WTC11 (cell line): ENCODE data around the gene ELP5. TPM values are rescaled to one million over a fixed set of nuclear protein-coding genes. Genes with fewer than 3 reads are reported as not detected.

Experiments used
- ATF1 ChIP-seq: sonication (generic); formaldehyde crosslinking; IDR thresholded peaks from 2 replicates; pipeline ENCODE4 v1.8.1; 2023; ENCODE audit warnings: mild to moderate bottlenecking, moderate library complexity, missing genetic modification reagents
- ESRRA ChIP-seq: sonication (generic); formaldehyde crosslinking; IDR thresholded peaks from 2 replicates; pipeline ENCODE4 v1.8.1; 2022; ENCODE audit warnings: mild to moderate bottlenecking, missing genetic modification reagents, borderline replicate concordance
- FOXK1 ChIP-seq: sonication (generic); formaldehyde crosslinking; IDR thresholded peaks from 2 replicates; pipeline ENCODE4 v1.8.0; 2022; ENCODE audit warnings: mild to moderate bottlenecking, moderate library complexity, missing genetic modification reagents
- FOXP1 ChIP-seq: sonication (generic); formaldehyde crosslinking; IDR thresholded peaks from 2 replicates; pipeline ENCODE4 v1.8.0; 2022; ENCODE audit warnings: missing genetic modification reagents, mild to moderate bottlenecking, moderate library complexity, borderline replicate concordance
- JAZF1 ChIP-seq: fragments of 250-450 bp; sonication (Bioruptor Pico); IDR thresholded peaks from 2 replicates; pipeline ENCODE4 v1.9.0; 2021; ENCODE audit warnings: moderate library complexity, mild to moderate bottlenecking, inconsistent platforms
- JUN ChIP-seq: sonication (generic); formaldehyde crosslinking; IDR thresholded peaks from 2 replicates; pipeline ENCODE4 v1.8.0; 2023; ENCODE audit warnings: mild to moderate bottlenecking, missing genetic modification reagents
- MXD4 ChIP-seq: fragments of 250-450 bp; sonication (Bioruptor Pico); IDR thresholded peaks from 2 replicates; pipeline ENCODE4 v1.8.0; 2021; ENCODE audit warnings: mild to moderate bottlenecking, moderate library complexity, borderline replicate concordance
- NFYB ChIP-seq: sonication (generic); formaldehyde crosslinking; conservative IDR thresholded peaks from 2 replicates; pipeline ENCODE4 v1.8.0; 2022; ENCODE audit warnings: low read depth, missing genetic modification reagents
- NR1H2 ChIP-seq: sonication (generic); formaldehyde crosslinking; IDR thresholded peaks from 2 replicates; pipeline ENCODE4 v1.9.0; 2021; ENCODE audit warnings: mild to moderate bottlenecking, moderate library complexity, missing genetic modification reagents
- NR3C1 ChIP-seq: sonication (generic); formaldehyde crosslinking; conservative IDR thresholded peaks from 2 replicates; pipeline ENCODE4 v1.8.1; 2023; ENCODE audit warnings: low read depth, mild to moderate bottlenecking, missing genetic modification reagents
- SOX15 ChIP-seq: fragments of 250-450 bp; sonication (Bioruptor Pico); IDR thresholded peaks from 2 replicates; pipeline ENCODE4 v1.9.0; 2021; ENCODE audit warnings: mild to moderate bottlenecking
- TEAD1 ChIP-seq: sonication (generic); formaldehyde crosslinking; IDR thresholded peaks from 2 replicates; pipeline ENCODE4 v1.8.0; 2022; ENCODE audit warnings: mild to moderate bottlenecking, missing genetic modification reagents
- TP53 ChIP-seq: sonication (generic); formaldehyde crosslinking; IDR thresholded peaks from 2 replicates; pipeline ENCODE4 v1.8.1; 2023; ENCODE audit warnings: mild to moderate bottlenecking, missing genetic modification reagents
- ZBTB21 ChIP-seq: sonication (generic); formaldehyde crosslinking; IDR thresholded peaks from 2 replicates; pipeline ENCODE4 v1.8.1; 2023; ENCODE audit warnings: mild to moderate bottlenecking, missing genetic modification reagents, borderline replicate concordance
- ZNF138 ChIP-seq: sonication (generic); formaldehyde crosslinking; conservative IDR thresholded peaks from 2 replicates; pipeline ENCODE4 v1.8.1; 2022; ENCODE audit warnings: mild to moderate bottlenecking, moderate library complexity, missing genetic modification reagents
- ZNF219 ChIP-seq: sonication (generic); formaldehyde crosslinking; IDR thresholded peaks from 2 replicates; pipeline ENCODE4 v1.8.0; 2023; ENCODE audit warnings: missing genetic modification reagents, mild to moderate bottlenecking, borderline replicate concordance
- ZNF263 ChIP-seq: sonication (generic); formaldehyde crosslinking; IDR thresholded peaks from 2 replicates; pipeline ENCODE4 v1.8.1; 2022; ENCODE audit warnings: low read depth, mild to moderate bottlenecking, moderate library complexity, missing genetic modification reagents
- ZNF671 ChIP-seq: fragments of 250-450 bp; sonication (Bioruptor Pico); IDR thresholded peaks from 2 replicates; pipeline ENCODE4 v1.8.0; 2021; ENCODE audit warnings: mild to moderate bottlenecking
- total RNA-seq: library from RNA; stranded (reverse); gene quantifications from 3 replicates; pipeline ENCODE4 v1.2.3, GENCODE V29; 2021
- TF ChIP-seq, protein P1 (sequence below): sonication (generic); formaldehyde crosslinking; IDR thresholded peaks from 2 replicates; pipeline ENCODE4 v1.8.1; 2022; ENCODE audit warnings: mild to moderate bottlenecking, missing genetic modification reagents, moderate library complexity, borderline replicate concordance
- TF ChIP-seq, protein P2 (sequence below): sonication (generic); formaldehyde crosslinking; IDR thresholded peaks from 2 replicates; pipeline ENCODE4 v1.8.1; 2022; ENCODE audit warnings: missing genetic modification reagents, borderline replicate concordance
- TF ChIP-seq, protein P3 (sequence below): sonication (generic); formaldehyde crosslinking; IDR thresholded peaks from 2 replicates; pipeline ENCODE4 v1.8.0; 2023; ENCODE audit warnings: missing genetic modification reagents, mild to moderate bottlenecking, borderline replicate concordance
- TF ChIP-seq, protein P4 (sequence below): sonication (generic); formaldehyde crosslinking; IDR thresholded peaks from 2 replicates; pipeline ENCODE4 v1.8.1; 2022; ENCODE audit warnings: mild to moderate bottlenecking, moderate library complexity, missing genetic modification reagents
- TF ChIP-seq, protein P5 (sequence below): fragments of 250-450 bp; sonication (Bioruptor Pico); IDR thresholded peaks from 2 replicates; pipeline ENCODE4 v1.9.0; 2021; ENCODE audit warnings: mild to moderate bottlenecking
- TF ChIP-seq, protein P6 (sequence below): fragments of 250-450 bp; sonication (Bioruptor Pico); IDR thresholded peaks from 2 replicates; pipeline ENCODE4 v2.1.2; 2022; ENCODE audit warnings: mild to moderate bottlenecking, moderate library complexity
- TF ChIP-seq, protein P7 (sequence below): sonication (generic); formaldehyde crosslinking; IDR thresholded peaks from 2 replicates; pipeline ENCODE4 v1.8.1; 2023; ENCODE audit warnings: mild to moderate bottlenecking, missing genetic modification reagents, moderate library complexity
- TF ChIP-seq, protein P8 (sequence below): sonication (generic); formaldehyde crosslinking; IDR thresholded peaks from 2 replicates; pipeline ENCODE4 v1.8.1; 2023; ENCODE audit warnings: mild to moderate bottlenecking, missing genetic modification reagents, moderate library complexity

Gene ELP5
- total RNA-seq, 1 experiment from 2014 or later, result 101 TPM

- TF ChIP-seq, protein P1, sequence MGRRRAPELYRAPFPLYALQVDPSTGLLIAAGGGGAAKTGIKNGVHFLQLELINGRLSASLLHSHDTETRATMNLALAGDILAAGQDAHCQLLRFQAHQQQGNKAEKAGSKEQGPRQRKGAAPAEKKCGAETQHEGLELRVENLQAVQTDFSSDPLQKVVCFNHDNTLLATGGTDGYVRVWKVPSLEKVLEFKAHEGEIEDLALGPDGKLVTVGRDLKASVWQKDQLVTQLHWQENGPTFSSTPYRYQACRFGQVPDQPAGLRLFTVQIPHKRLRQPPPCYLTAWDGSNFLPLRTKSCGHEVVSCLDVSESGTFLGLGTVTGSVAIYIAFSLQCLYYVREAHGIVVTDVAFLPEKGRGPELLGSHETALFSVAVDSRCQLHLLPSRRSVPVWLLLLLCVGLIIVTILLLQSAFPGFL, result no peak
- TF ChIP-seq, protein P2, sequence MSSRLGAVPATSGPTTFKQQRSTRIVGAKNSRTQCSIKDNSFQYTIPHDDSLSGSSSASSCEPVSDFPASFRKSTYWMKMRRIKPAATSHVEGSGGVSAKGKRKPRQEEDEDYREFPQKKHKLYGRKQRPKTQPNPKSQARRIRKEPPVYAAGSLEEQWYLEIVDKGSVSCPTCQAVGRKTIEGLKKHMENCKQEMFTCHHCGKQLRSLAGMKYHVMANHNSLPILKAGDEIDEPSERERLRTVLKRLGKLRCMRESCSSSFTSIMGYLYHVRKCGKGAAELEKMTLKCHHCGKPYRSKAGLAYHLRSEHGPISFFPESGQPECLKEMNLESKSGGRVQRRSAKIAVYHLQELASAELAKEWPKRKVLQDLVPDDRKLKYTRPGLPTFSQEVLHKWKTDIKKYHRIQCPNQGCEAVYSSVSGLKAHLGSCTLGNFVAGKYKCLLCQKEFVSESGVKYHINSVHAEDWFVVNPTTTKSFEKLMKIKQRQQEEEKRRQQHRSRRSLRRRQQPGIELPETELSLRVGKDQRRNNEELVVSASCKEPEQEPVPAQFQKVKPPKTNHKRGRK, result no peak
- TF ChIP-seq NR1H2 (CRISPR knock-in tag) (no peak), JUN (CRISPR knock-in tag) (no peak), NFYB (CRISPR knock-in tag) (no peak), ZNF671 (CRISPR knock-in tag) (no peak), ZNF138 (no peak), TP53 (CRISPR knock-in tag) (no peak; the same call in 1 of the 2 replicates), FOXP1 (peak; percentile 46; the same call in 1 of the 2 replicates), ESRRA (CRISPR knock-in tag) (no peak), TEAD1 (peak; percentile 90; the same call in 1 of the 2 replicates), JAZF1 (CRISPR knock-in tag) (no peak), NR3C1 (no peak), ZBTB21 (CRISPR knock-in tag) (no peak), SOX15 (no peak), ATF1 (CRISPR knock-in tag) (no peak), MXD4 (no peak), ZNF219 (no peak), ZNF263 (CRISPR knock-in tag) (no peak), FOXK1 (CRISPR knock-in tag) (no peak)
- TF ChIP-seq, protein P3, sequence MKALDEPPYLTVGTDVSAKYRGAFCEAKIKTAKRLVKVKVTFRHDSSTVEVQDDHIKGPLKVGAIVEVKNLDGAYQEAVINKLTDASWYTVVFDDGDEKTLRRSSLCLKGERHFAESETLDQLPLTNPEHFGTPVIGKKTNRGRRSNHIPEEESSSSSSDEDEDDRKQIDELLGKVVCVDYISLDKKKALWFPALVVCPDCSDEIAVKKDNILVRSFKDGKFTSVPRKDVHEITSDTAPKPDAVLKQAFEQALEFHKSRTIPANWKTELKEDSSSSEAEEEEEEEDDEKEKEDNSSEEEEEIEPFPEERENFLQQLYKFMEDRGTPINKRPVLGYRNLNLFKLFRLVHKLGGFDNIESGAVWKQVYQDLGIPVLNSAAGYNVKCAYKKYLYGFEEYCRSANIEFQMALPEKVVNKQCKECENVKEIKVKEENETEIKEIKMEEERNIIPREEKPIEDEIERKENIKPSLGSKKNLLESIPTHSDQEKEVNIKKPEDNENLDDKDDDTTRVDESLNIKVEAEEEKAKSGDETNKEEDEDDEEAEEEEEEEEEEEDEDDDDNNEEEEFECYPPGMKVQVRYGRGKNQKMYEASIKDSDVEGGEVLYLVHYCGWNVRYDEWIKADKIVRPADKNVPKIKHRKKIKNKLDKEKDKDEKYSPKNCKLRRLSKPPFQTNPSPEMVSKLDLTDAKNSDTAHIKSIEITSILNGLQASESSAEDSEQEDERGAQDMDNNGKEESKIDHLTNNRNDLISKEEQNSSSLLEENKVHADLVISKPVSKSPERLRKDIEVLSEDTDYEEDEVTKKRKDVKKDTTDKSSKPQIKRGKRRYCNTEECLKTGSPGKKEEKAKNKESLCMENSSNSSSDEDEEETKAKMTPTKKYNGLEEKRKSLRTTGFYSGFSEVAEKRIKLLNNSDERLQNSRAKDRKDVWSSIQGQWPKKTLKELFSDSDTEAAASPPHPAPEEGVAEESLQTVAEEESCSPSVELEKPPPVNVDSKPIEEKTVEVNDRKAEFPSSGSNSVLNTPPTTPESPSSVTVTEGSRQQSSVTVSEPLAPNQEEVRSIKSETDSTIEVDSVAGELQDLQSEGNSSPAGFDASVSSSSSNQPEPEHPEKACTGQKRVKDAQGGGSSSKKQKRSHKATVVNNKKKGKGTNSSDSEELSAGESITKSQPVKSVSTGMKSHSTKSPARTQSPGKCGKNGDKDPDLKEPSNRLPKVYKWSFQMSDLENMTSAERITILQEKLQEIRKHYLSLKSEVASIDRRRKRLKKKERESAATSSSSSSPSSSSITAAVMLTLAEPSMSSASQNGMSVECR (CRISPR knock-in tag), result peak; percentile 80; the same call in 1 of the 2 replicates
- TF ChIP-seq, protein P4, sequence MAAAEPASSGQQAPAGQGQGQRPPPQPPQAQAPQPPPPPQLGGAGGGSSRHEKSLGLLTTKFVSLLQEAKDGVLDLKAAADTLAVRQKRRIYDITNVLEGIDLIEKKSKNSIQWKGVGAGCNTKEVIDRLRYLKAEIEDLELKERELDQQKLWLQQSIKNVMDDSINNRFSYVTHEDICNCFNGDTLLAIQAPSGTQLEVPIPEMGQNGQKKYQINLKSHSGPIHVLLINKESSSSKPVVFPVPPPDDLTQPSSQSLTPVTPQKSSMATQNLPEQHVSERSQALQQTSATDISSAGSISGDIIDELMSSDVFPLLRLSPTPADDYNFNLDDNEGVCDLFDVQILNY, result 0 out of 2 replicates have a peak, but pooled peaks have one; percentile 40
- TF ChIP-seq, protein P5, sequence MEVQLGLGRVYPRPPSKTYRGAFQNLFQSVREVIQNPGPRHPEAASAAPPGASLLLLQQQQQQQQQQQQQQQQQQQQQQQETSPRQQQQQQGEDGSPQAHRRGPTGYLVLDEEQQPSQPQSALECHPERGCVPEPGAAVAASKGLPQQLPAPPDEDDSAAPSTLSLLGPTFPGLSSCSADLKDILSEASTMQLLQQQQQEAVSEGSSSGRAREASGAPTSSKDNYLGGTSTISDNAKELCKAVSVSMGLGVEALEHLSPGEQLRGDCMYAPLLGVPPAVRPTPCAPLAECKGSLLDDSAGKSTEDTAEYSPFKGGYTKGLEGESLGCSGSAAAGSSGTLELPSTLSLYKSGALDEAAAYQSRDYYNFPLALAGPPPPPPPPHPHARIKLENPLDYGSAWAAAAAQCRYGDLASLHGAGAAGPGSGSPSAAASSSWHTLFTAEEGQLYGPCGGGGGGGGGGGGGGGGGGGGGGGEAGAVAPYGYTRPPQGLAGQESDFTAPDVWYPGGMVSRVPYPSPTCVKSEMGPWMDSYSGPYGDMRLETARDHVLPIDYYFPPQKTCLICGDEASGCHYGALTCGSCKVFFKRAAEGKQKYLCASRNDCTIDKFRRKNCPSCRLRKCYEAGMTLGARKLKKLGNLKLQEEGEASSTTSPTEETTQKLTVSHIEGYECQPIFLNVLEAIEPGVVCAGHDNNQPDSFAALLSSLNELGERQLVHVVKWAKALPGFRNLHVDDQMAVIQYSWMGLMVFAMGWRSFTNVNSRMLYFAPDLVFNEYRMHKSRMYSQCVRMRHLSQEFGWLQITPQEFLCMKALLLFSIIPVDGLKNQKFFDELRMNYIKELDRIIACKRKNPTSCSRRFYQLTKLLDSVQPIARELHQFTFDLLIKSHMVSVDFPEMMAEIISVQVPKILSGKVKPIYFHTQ (CRISPR knock-in tag), result no peak
- TF ChIP-seq, protein P6, sequence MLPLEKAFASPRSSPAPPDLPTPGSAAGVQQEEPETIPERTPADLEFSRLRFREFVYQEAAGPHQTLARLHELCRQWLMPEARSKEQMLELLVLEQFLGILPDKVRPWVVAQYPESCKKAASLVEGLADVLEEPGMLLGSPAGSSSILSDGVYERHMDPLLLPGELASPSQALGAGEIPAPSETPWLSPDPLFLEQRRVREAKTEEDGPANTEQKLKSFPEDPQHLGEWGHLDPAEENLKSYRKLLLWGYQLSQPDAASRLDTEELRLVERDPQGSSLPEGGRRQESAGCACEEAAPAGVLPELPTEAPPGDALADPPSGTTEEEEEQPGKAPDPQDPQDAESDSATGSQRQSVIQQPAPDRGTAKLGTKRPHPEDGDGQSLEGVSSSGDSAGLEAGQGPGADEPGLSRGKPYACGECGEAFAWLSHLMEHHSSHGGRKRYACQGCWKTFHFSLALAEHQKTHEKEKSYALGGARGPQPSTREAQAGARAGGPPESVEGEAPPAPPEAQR (CRISPR knock-in tag), result no peak
- TF ChIP-seq, protein P7, sequence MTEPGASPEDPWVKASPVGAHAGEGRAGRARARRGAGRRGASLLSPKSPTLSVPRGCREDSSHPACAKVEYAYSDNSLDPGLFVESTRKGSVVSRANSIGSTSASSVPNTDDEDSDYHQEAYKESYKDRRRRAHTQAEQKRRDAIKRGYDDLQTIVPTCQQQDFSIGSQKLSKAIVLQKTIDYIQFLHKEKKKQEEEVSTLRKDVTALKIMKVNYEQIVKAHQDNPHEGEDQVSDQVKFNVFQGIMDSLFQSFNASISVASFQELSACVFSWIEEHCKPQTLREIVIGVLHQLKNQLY (CRISPR knock-in tag), result no peak
- TF ChIP-seq, protein P8, sequence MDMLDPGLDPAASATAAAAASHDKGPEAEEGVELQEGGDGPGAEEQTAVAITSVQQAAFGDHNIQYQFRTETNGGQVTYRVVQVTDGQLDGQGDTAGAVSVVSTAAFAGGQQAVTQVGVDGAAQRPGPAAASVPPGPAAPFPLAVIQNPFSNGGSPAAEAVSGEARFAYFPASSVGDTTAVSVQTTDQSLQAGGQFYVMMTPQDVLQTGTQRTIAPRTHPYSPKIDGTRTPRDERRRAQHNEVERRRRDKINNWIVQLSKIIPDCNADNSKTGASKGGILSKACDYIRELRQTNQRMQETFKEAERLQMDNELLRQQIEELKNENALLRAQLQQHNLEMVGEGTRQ (CRISPR knock-in tag), result peak; percentile 55; the same call in 1 of the 2 replicates
These were observed 28.6 kb downstream of the ELP5 start (continued) for GRCh38 chr17:7280519-7281073.
